ENCODE results near the gene CTAGE4.
"Not testable (repeated sequence)": the region's sequence is repeated elsewhere in the genome, so short reads cannot be mapped to it uniquely, and the experiment has no call there.

Gene CTAGE4

GRCh38 chr7:144194453-144194852, 11.2 kb downstream of the CTAGE4 start:
- not testable (repeated sequence) for H3K36me3 Mint-ChIP-seq (ENCODE audit: low read depth); H3K4me1 Mint-ChIP-seq (ENCODE audit: low read depth); H3K9me3 Mint-ChIP-seq; H3K27ac Mint-ChIP-seq; H3K27me3 Mint-ChIP-seq (ENCODE audit: low read depth); H3K4me3 Mint-ChIP-seq

DNA sequence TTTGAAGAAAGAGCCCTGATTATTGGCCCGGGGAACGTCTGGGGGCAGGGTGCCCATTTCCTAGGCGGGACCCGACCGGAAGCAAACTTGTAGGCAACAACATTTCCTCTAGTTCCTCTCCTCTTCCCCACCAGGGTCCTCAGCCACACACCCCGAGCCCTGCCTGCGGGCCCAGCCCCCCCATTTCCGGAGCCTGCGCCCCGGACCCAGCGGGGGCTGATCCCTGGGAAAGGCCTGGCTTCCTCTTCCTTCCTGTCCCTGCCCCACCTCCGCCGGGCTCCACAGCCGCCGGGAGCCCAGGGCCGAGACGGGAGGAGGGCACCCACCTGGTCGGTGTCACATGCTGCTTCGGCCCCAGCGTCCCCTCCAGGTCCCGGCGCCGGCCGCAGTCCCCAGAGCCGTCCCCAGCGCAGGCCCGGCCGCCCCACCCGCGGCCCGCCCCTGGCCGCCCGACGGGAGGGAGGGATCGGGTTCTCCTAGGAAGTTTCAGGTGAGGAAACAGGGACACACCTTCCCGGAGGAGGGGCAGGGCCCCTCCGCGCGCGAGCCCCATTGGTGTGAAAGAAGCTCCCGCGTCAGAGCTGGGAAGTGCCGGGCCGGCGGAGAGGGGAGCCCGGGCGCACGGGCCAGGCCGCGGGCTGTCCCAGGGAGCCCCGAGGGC, 12.1 kb downstream of the CTAGE4 start, which contains the start of gene ARHGEF35:
TSS of gene ARHGEF35 (minus strand) at position 622 of the 661 bp plus-strand sequence. CDS start 7,450 bp downstream, outside the sequence.
- H3K4me1 Mint-ChIP-seq (ENCODE audit: low read depth); H3K36me3 Mint-ChIP-seq (ENCODE audit: low read depth); H3K27me3 Mint-ChIP-seq (ENCODE audit: low read depth); H3K9me3 Mint-ChIP-seq: not testable (repeated sequence)
- Mint-ChIP-seq H3K4me3 (peak within 1 kb of the TSS; percentile 73), H3K27ac (peak within 1 kb of the TSS; percentile 62)

DNA sequence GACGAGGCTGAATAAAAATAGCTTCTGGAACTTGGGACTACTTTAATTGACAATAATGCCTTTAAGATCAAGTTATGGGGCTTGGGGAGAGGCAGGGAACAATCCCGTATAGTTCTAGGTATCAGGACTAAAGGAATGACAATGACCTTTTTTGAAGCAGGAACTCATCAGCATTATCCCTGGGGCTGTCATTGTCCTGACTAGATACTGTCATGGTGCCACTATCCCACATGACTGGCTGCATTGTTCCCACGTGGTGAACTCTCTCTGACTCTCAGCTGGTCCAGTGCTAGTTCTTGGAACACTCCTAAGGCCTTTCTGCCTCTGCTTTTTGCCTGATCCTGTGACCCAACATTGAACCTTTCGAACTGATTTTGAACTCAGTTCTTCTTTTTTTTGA, 15.7 kb downstream of the CTAGE4 start:
- H3K4me3 Mint-ChIP-seq; H3K9me3 Mint-ChIP-seq; H3K4me1 Mint-ChIP-seq (ENCODE audit: low read depth); H3K27ac Mint-ChIP-seq; H3K36me3 Mint-ChIP-seq (ENCODE audit: low read depth); H3K27me3 Mint-ChIP-seq (ENCODE audit: low read depth): not testable (repeated sequence)

- H3K27ac Mint-ChIP-seq; H3K4me1 Mint-ChIP-seq (ENCODE audit: low read depth); H3K9me3 Mint-ChIP-seq; H3K36me3 Mint-ChIP-seq (ENCODE audit: low read depth); H3K27me3 Mint-ChIP-seq (ENCODE audit: low read depth); H3K4me3 Mint-ChIP-seq: not testable (repeated sequence)
Observed at GRCh38 chr7:144201978-144202377, 18.7 kb downstream of the CTAGE4 start.

- H3K36me3 Mint-ChIP-seq (ENCODE audit: low read depth); H3K4me1 Mint-ChIP-seq (ENCODE audit: low read depth); H3K27me3 Mint-ChIP-seq (ENCODE audit: low read depth); H3K9me3 Mint-ChIP-seq; H3K4me3 Mint-ChIP-seq; H3K27ac Mint-ChIP-seq: not testable (repeated sequence)
Observed at GRCh38 chr7:144203086-144203485, 19.8 kb downstream of the CTAGE4 start.

DNA sequence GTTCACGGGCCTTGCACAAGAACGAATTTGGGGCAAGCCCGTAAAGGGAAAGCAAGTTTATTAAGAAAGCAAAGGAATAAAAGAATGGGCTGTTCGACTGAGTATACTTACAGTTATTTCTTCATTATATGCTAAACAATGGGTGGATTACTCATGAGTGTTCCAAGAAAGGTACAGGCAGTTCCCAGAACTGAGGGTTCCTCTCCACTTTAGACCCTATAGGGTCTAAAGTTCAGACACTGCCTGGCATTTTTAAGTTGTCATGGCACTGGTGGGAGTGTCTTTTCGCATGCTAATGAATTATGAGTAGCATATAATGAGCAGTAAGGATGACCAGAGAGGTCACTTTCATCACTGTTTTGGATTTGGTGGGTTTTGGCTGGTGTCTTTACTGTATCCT, 22.0 kb downstream of the CTAGE4 start:
- H3K4me3 Mint-ChIP-seq; H3K27ac Mint-ChIP-seq; H3K36me3 Mint-ChIP-seq (ENCODE audit: low read depth); H3K4me1 Mint-ChIP-seq (ENCODE audit: low read depth); H3K9me3 Mint-ChIP-seq; H3K27me3 Mint-ChIP-seq (ENCODE audit: low read depth): not testable (repeated sequence)

DNA sequence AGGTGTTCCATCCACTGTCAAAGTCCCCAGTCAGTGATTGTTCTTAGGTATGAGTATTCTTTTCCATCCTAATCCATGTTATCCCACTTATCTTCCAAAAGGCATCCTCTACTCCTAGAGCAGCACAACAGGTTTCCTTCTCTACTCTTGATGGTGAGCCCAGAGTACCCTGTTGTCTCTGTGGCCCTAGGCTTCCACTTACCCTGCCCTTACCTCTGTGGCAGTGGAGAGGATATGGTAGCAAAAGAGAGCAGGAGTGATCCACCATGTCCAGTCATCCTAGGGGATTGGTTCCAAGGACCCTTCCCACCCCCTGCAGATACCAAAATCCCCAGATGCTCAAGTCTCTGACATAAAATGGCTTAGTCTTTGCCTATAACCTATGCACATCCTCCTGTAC, 33.9 kb downstream of the CTAGE4 start:
- H3K36me3 Mint-ChIP-seq (ENCODE audit: low read depth); H3K27ac Mint-ChIP-seq; H3K27me3 Mint-ChIP-seq (ENCODE audit: low read depth); H3K4me1 Mint-ChIP-seq (ENCODE audit: low read depth); H3K4me3 Mint-ChIP-seq; H3K9me3 Mint-ChIP-seq: not testable (repeated sequence)

GRCh38 chr7:144218581-144218980, 35.3 kb downstream of the CTAGE4 start:
- H3K27me3 Mint-ChIP-seq (ENCODE audit: low read depth); H3K4me3 Mint-ChIP-seq; H3K4me1 Mint-ChIP-seq (ENCODE audit: low read depth); H3K27ac Mint-ChIP-seq; H3K36me3 Mint-ChIP-seq (ENCODE audit: low read depth); H3K9me3 Mint-ChIP-seq: not testable (repeated sequence)

DNA sequence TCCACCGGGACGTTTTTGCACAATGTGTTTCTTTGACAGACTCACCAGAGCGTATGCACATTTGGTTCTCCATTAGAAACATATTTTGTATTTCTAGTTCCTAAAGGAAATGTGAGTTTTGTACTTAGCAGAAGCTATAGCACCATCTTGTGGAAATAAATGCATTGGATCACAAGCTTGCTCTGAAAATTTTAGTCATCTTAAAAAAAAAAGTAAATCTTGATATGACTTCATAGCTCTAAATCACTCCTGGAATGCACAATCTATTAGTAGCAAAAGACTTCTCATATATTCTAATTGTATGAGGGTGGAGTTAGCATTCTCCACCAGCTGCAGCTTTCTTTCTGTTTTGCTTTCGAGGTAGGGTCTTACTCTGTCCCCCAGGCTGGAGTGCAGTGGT, 35.9 kb downstream of the CTAGE4 start:
- not testable (repeated sequence) for H3K27me3 Mint-ChIP-seq (ENCODE audit: low read depth); H3K27ac Mint-ChIP-seq; H3K9me3 Mint-ChIP-seq; H3K36me3 Mint-ChIP-seq (ENCODE audit: low read depth); H3K4me1 Mint-ChIP-seq (ENCODE audit: low read depth); H3K4me3 Mint-ChIP-seq

GRCh38 chr7:144220531-144220930, 37.3 kb downstream of the CTAGE4 start:
- not testable (repeated sequence) for H3K36me3 Mint-ChIP-seq (ENCODE audit: low read depth); H3K9me3 Mint-ChIP-seq; H3K4me1 Mint-ChIP-seq (ENCODE audit: low read depth); H3K4me3 Mint-ChIP-seq; H3K27ac Mint-ChIP-seq; H3K27me3 Mint-ChIP-seq (ENCODE audit: low read depth)

DNA sequence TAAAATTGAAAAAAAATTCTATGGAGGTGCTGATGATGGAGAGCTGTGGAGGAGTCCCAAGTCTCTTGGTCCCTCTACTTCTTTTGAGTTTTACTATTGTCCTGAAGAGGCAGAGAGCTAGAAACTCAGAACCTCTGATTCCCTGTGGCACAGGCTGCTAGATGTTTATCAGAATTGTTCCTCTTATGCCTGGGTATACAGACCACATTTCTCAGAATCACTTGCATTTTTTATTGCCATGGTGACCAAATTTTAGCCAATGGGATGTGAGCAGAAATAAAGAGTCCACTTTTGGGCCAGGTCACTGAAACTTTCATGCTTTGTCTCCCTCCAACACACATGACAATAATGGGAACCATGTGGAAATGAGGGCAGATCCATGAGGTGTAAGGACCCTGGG, 40.4 kb downstream of the CTAGE4 start:
- not testable (repeated sequence) for H3K27me3 Mint-ChIP-seq (ENCODE audit: low read depth); H3K36me3 Mint-ChIP-seq (ENCODE audit: low read depth); H3K4me1 Mint-ChIP-seq (ENCODE audit: low read depth); H3K9me3 Mint-ChIP-seq; H3K4me3 Mint-ChIP-seq; H3K27ac Mint-ChIP-seq

DNA sequence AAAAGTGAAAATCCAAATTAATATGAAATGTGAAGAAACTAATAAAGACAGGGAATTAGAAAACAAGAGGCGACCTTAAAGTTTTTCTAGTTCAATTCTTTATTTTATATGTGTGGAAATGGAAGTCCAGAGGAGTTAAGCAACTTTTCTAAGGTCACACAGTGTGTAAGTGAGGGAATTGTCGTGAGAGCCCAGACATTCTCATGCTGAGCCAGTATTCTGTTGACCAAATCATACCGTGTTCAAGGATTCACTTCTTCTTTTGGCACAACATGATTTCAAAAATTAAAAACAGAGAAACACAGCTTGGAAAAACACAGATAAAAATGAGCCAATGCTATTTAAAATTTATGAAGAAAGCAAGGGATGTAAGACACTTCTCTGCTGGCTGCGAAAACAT, 43.6 kb downstream of the CTAGE4 start:
- H3K27ac Mint-ChIP-seq; H3K4me3 Mint-ChIP-seq; H3K4me1 Mint-ChIP-seq (ENCODE audit: low read depth); H3K36me3 Mint-ChIP-seq (ENCODE audit: low read depth); H3K27me3 Mint-ChIP-seq (ENCODE audit: low read depth); H3K9me3 Mint-ChIP-seq: not testable (repeated sequence)

GRCh38 chr7:144228810-144229209, 45.5 kb downstream of the CTAGE4 start:
- not testable (repeated sequence) for H3K36me3 Mint-ChIP-seq (ENCODE audit: low read depth); H3K27ac Mint-ChIP-seq; H3K9me3 Mint-ChIP-seq; H3K27me3 Mint-ChIP-seq (ENCODE audit: low read depth); H3K4me1 Mint-ChIP-seq (ENCODE audit: low read depth); H3K4me3 Mint-ChIP-seq

DNA sequence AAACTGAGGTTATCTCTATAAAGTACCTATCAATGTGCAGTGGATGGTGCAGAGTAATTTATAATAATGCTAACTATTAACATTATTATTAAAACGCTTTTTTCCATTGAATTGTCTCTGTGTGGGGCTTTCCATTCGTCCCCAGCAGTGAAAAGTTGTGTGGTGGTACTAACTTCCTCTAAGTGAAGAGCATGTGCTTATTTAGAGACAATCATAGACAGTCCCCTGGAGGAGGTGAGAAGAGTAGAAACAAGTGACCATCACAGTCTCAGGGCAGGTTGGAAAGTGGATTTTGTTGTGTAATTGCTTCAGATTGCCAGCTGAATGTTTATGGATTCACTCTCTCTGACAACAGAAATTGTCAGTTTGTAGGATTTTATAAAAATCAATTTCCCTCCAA, 47.8 kb downstream of the CTAGE4 start:
- H3K27ac Mint-ChIP-seq; H3K27me3 Mint-ChIP-seq (ENCODE audit: low read depth); H3K4me1 Mint-ChIP-seq (ENCODE audit: low read depth); H3K4me3 Mint-ChIP-seq; H3K36me3 Mint-ChIP-seq (ENCODE audit: low read depth); H3K9me3 Mint-ChIP-seq: not testable (repeated sequence)

DNA sequence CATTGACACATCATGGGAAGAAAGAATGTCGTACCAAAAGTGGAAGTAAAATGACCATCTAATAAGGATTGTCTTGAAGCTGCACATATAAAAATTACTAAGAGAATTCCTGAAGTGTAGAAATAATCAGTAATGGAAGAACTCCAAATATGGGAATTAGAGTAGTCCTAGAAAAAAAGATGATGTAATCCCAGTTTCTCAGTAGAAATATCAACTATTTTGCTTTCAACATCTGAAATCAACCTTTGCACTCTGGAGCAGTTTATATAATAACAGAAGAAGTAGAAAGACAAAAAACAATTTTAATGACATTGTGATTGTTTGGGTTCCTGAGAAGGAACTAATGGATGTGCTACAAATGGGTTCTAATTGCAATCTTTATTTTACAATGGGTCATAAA, 49.8 kb downstream of the CTAGE4 start:
- not testable (repeated sequence) for H3K9me3 Mint-ChIP-seq; H3K27ac Mint-ChIP-seq; H3K4me3 Mint-ChIP-seq; H3K4me1 Mint-ChIP-seq (ENCODE audit: low read depth); H3K36me3 Mint-ChIP-seq (ENCODE audit: low read depth); H3K27me3 Mint-ChIP-seq (ENCODE audit: low read depth)
